NB4 (cell line): ENCODE data around the gene ARMH4.

ENCODE experiments used
- DNase-seq: peaks from one replicate; pipeline ENCODE4 v3.0.0; 2010; ENCODE audit warnings: low read depth
- H3K4me3 ChIP-seq: one replicate; pipeline ENCODE4 v1.5.1; 2011; ENCODE audit warnings: mild to moderate bottlenecking, low read depth, low read length, moderate library complexity
- CTCF ChIP-seq: IDR thresholded peaks from one replicate; pipeline ENCODE4 v1.5.1; 2012; ENCODE audit warnings: low read depth, low read length
- MAX ChIP-seq: IDR thresholded peaks from 2 replicates; pipeline ENCODE4 v1.6.1; 2011; ENCODE audit warnings: low read depth, low read length
- MYC ChIP-seq: IDR thresholded peaks from 2 replicates; pipeline ENCODE4 v1.6.1; 2011; ENCODE audit warnings: low read depth, low read length
- POLR2A ChIP-seq: IDR thresholded peaks from 2 replicates; pipeline ENCODE4 v1.6.1; 2011; ENCODE audit warnings: mild to moderate bottlenecking; ENCODE audit not compliant: insufficient read length; ENCODE audit errors: extremely low read depth

ARMH4 gene

DNA sequence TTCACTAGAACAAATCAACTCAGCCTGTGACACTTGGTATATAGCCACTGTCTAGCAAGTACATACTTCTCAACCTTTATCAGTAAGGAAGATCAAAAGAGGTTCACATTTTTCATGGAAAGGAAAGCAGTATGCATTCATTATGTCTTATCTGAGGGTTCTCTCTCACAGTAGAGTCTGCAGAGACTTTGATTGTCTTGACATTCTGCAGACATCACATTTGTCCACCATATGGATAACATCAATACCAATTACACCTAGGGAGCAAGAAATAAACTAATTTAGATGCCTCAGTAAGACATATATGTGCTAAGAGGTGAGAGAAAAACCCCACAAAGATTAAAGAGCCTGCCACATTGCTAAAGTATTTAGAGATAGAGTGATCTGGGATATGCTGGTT is 175.3 kb downstream of the ARMH4 start:
- TF ChIP-seq MYC (no peak), CTCF (no peak), POLR2A (no peak), MAX (no peak)
- no peak for DNase-seq
- no peak overlapping the region for H3K4me3 ChIP-seq

GRCh38 chr14:57974896-57975295 is 177.1 kb downstream of the ARMH4 start:
- TF ChIP-seq POLR2A (no peak), MAX (no peak)
- no peak for DNase-seq

DNA sequence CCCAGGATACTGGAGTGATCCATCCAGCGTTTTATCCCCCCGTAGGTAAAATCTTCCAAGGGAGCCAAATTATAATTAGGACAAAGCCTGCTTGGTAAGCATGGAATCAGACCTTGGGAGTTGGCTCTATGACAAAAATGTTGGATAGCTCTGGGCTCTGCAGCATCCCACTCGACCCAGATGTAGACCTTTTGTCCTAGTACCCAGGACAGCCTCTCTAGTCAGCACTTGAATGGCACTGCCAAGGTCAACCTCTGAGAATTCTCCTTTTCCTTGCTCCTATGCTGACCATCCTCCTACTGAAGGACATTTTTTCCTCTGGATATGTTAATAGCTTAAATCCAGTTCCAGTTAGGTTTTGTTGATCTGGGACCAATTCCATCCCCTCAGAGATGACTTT is 181.4 kb downstream of the ARMH4 start:
- H3K4me3 ChIP-seq = no peak overlapping the region
- TF ChIP-seq POLR2A = no peak
- no peak for TF ChIP-seq MAX
- TF ChIP-seq CTCF = no peak

More at GRCh38 chr14:57974896-57975295, 177.1 kb downstream of the ARMH4 start:
- H3K4me3 ChIP-seq = no peak overlapping the region

GRCh38 chr14:57970175-57970574 is 181.8 kb downstream of the ARMH4 start:
- DNase-seq = no peak
- no peak for TF ChIP-seq MYC
- TF ChIP-seq POLR2A = no peak
- TF ChIP-seq MAX = no peak
- TF ChIP-seq CTCF = no peak
- no peak overlapping the region for H3K4me3 ChIP-seq

More for the DNA sequence above, 181.4 kb downstream of the ARMH4 start:
- DNase-seq = no peak

DNA sequence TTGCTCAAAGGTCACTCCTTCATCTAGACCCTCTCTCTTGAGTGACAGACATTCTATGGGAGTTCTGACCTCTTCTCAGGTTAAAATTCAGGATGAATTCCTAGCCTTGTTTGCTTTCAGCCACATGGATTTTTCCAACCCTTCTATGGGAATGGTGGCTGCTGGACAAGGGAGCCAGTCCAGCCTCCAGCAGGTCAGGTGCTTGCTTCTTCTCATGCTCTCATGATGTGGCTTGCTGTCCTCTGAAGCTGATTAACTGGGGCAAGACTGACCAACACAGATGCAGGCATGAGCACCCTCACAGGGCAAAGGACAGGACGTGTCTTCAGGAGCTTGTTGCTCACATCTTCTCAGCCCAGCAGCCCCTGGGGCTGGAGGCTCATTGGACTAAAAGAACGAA is 188.9 kb downstream of the ARMH4 start:
- no peak for TF ChIP-seq MYC
- no peak for TF ChIP-seq CTCF
- TF ChIP-seq MAX = no peak
- no peak for TF ChIP-seq POLR2A
- DNase-seq = no peak
- H3K4me3 ChIP-seq = no peak overlapping the region

- no peak overlapping the region for H3K4me3 ChIP-seq
- DNase-seq = no peak
- TF ChIP-seq MAX = no peak
- no peak for TF ChIP-seq MYC
- no peak for TF ChIP-seq CTCF
- TF ChIP-seq POLR2A = no peak
Measured at GRCh38 chr14:57962325-57963035, 189.5 kb downstream of the ARMH4 start.
